Sigmoid colon (tissue), 4 donors: ENCODE results near the gene PRAMEF15.
"Not testable (repeated sequence)": the region's sequence is repeated elsewhere in the genome, so short reads cannot be mapped to it uniquely, and the experiment has no call there.

ENCODE experiments used
- POLR2A ChIP-seq, 2 donors: fragments of 450-650 bp; IDR thresholded peaks; one replicate each; pipeline ENCODE4 v1.6.1; 2016; ENCODE audit warnings: antibody characterized with exemption in 2 of 2, mild to moderate bottlenecking in 2 of 2, moderate library complexity in 2 of 2
- POLR2AphosphoS5 ChIP-seq, 4 donors: sonication (generic); formaldehyde crosslinking; IDR thresholded peaks; one replicate each; pipeline ENCODE4 v1.6.1; 2017; ENCODE audit warnings: antibody characterized with exemption in 4 of 4
- TF ChIP-seq, protein P1 (sequence below), 4 experiments: fragments of 450-650 bp in 3 of 4; fragments of 200-600 bp in 1 of 4; IDR thresholded peaks; one replicate each; pipeline ENCODE4 v1.5.1; 2016 to 2019; ENCODE audit warnings: antibody characterized with exemption in 4 of 4, mild to moderate bottlenecking in 3 of 4, moderate library complexity in 2 of 4

- TF ChIP-seq, protein P1, sequence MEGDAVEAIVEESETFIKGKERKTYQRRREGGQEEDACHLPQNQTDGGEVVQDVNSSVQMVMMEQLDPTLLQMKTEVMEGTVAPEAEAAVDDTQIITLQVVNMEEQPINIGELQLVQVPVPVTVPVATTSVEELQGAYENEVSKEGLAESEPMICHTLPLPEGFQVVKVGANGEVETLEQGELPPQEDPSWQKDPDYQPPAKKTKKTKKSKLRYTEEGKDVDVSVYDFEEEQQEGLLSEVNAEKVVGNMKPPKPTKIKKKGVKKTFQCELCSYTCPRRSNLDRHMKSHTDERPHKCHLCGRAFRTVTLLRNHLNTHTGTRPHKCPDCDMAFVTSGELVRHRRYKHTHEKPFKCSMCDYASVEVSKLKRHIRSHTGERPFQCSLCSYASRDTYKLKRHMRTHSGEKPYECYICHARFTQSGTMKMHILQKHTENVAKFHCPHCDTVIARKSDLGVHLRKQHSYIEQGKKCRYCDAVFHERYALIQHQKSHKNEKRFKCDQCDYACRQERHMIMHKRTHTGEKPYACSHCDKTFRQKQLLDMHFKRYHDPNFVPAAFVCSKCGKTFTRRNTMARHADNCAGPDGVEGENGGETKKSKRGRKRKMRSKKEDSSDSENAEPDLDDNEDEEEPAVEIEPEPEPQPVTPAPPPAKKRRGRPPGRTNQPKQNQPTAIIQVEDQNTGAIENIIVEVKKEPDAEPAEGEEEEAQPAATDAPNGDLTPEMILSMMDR (IDR thresholded peaks at IDR 0.05): not testable (repeated sequence)
- TF ChIP-seq POLR2AphosphoS5, POLR2A (IDR thresholded peaks at IDR 0.05): not testable (repeated sequence)
Observed at GRCh38 chr1:13362364-13362763, 47.0 kb downstream of the PRAMEF15 start.
